HepG2 (cell line): ENCODE data around the gene SNX22. TPM values are rescaled to one million over a fixed set of nuclear protein-coding genes. Genes with fewer than 3 reads are reported as not detected.
A peak's percentile ranks its signal among the peaks of the same experiment; 100 is the strongest.

Experiments
- ATF4 ChIP-seq, 2 experiments: fragments of 450-650 bp in 1 of 2; sonication (generic) in 1 of 2; formaldehyde crosslinking; IDR thresholded peaks; 2 replicates each; pipeline versions ENCODE4 v1.5.0 to v1.8.0; 2020 to 2022; ENCODE audit warnings: mild to moderate bottlenecking in 1 of 2, missing genetic modification reagents in 1 of 2
- ATF5 ChIP-seq: sonication (generic); formaldehyde crosslinking; IDR thresholded peaks from 2 replicates; pipeline ENCODE4 v1.4.0; 2020; ENCODE audit warnings: mild to moderate bottlenecking, low read depth, missing genetic modification reagents
- ELK4 ChIP-seq: sonication (generic); formaldehyde crosslinking; IDR thresholded peaks from 2 replicates; pipeline ENCODE4 v1.9.0; 2021; ENCODE audit warnings: missing genetic modification reagents, borderline replicate concordance
- FOXK1 ChIP-seq: sonication (generic); formaldehyde crosslinking; IDR thresholded peaks from 2 replicates; pipeline ENCODE4 v1.4.0; 2020; ENCODE audit warnings: low read depth, missing genetic modification reagents, borderline replicate concordance
- HIVEP1 ChIP-seq: sonication (generic); formaldehyde crosslinking; IDR thresholded peaks from 2 replicates; pipeline ENCODE4 v1.4.0; 2020; ENCODE audit warnings: mild to moderate bottlenecking, missing genetic modification reagents
- HNRNPUL1 ChIP-seq: fragments of 200-400 bp; formaldehyde crosslinking; IDR thresholded peaks from 2 replicates; pipeline ENCODE4 v1.6.1; 2017; ENCODE audit warnings: low read depth, mild to moderate bottlenecking, low read length, moderate library complexity
- HOXA3 ChIP-seq: sonication (generic); formaldehyde crosslinking; IDR thresholded peaks from 2 replicates; pipeline ENCODE4 v1.5.0; 2020; ENCODE audit warnings: missing genetic modification reagents
- KDM1A ChIP-seq: IDR thresholded peaks from 2 replicates; pipeline ENCODE4 v1.6.1; 2016; ENCODE audit warnings: missing compliant biosample characterization
- MIXL1 ChIP-seq: IDR thresholded peaks from 2 replicates; pipeline ENCODE4 v1.6.1; 2016
- MTA1 ChIP-seq: sonication (generic); formaldehyde crosslinking; IDR thresholded peaks from 2 replicates; pipeline ENCODE4 v1.4.0; 2020; ENCODE audit warnings: missing genetic modification reagents, mild to moderate bottlenecking, borderline replicate concordance
- MYNN ChIP-seq: sonication (generic); formaldehyde crosslinking; IDR thresholded peaks from 2 replicates; pipeline ENCODE4 v1.4.0; 2020; ENCODE audit warnings: mild to moderate bottlenecking, low read depth, missing genetic modification reagents
- NRL ChIP-seq: sonication (generic); formaldehyde crosslinking; IDR thresholded peaks from 2 replicates; pipeline ENCODE4 v1.5.0; 2020; ENCODE audit warnings: missing genetic modification reagents, mild to moderate bottlenecking, moderate library complexity, borderline replicate concordance
- PITX1 ChIP-seq: sonication (generic); formaldehyde crosslinking; IDR thresholded peaks from 2 replicates; pipeline ENCODE4 v1.5.1; 2020; ENCODE audit warnings: mild to moderate bottlenecking, missing genetic modification reagents
- PPARG ChIP-seq: conservative IDR thresholded peaks from 2 replicates; pipeline ENCODE4 v1.6.1; 2016; ENCODE audit warnings: missing biosample characterization, missing genetic modification reagents
- REST ChIP-seq, 2 experiments: IDR thresholded peaks; 2 replicates each; pipeline ENCODE4 v1.6.1; 2011 to 2012; ENCODE audit warnings: low read length in 2 of 2, borderline replicate concordance in 1 of 2, low read depth in 1 of 2, mild to moderate bottlenecking in 1 of 2, moderate library complexity in 1 of 2
- ZBTB7A ChIP-seq: sonication (generic); formaldehyde crosslinking; IDR thresholded peaks from 2 replicates; pipeline ENCODE4 v1.8.0; 2022; ENCODE audit warnings: mild to moderate bottlenecking, missing genetic modification reagents
- ZEB1 ChIP-seq: IDR thresholded peaks from 2 replicates; pipeline ENCODE4 v1.6.1; 2012; ENCODE audit warnings: mild to moderate bottlenecking, low read depth, inconsistent platforms; ENCODE audit not compliant: insufficient replicate concordance
- ZNF20 ChIP-seq: sonication (generic); formaldehyde crosslinking; IDR thresholded peaks from 2 replicates; pipeline ENCODE4 v1.4.0; 2020; ENCODE audit warnings: mild to moderate bottlenecking, moderate library complexity, missing genetic modification reagents
- ZNF253 ChIP-seq: sonication (generic); formaldehyde crosslinking; IDR thresholded peaks from 2 replicates; pipeline ENCODE4 v1.8.0; 2022; ENCODE audit warnings: mild to moderate bottlenecking, missing genetic modification reagents, borderline replicate concordance
- ZNF563 ChIP-seq: sonication (generic); formaldehyde crosslinking; IDR thresholded peaks from 2 replicates; pipeline ENCODE4 v1.8.0; 2022; ENCODE audit warnings: mild to moderate bottlenecking, moderate library complexity, missing genetic modification reagents
- ZNF780A ChIP-seq: sonication (generic); formaldehyde crosslinking; IDR thresholded peaks from 2 replicates; pipeline ENCODE4 v1.8.0; 2022; ENCODE audit warnings: mild to moderate bottlenecking, missing genetic modification reagents, moderate library complexity
- ZNF816 ChIP-seq: sonication (generic); formaldehyde crosslinking; IDR thresholded peaks from 2 replicates; pipeline ENCODE4 v1.8.0; 2022; ENCODE audit warnings: missing genetic modification reagents, mild to moderate bottlenecking, borderline replicate concordance
- polyA plus RNA-seq, 8 experiments: library from polyadenylated mRNA; depleted of rRNA in 3 of 8; stranded (reverse) in 7 of 8; unstranded in 1 of 8; fragments of >200 nt; fragmentation: Illumina TruSeq in 4 of 8; extraction: Trizol in 4 of 8; gene quantifications; 2 replicates each; pipeline versions ENCODE4 v1.2.1 to v1.2.3, GENCODE V29; 2011 to 2016; ENCODE audit warnings: low read depth in 4 of 8, missing spikeins in 1 of 8, mixed read lengths in 1 of 8; ENCODE audit not compliant: insufficient read depth in 1 of 8
- total RNA-seq, 5 experiments: library from RNA; depleted of rRNA; stranded (reverse); fragments of >200 nt; fragmentation: Illumina TruSeq; extraction: Trizol; gene quantifications; 2 replicates each; pipeline ENCODE4 v1.2.3, GENCODE V29; 2016; ENCODE audit warnings: low read depth in 1 of 5

Gene SNX22
- total and polyA plus RNA-seq, 2 of the 13 experiments (the other 11 are each of a cell fraction or from before 2014, with no cell fraction given): 2.3 to 5.5 TPM

- TF ChIP-seq ATF5 (CRISPR knock-in tag): no peak
- peak; percentile 14; the same call in 1 of the 2 replicates for TF ChIP-seq ZNF563 (CRISPR knock-in tag)
- no peak for TF ChIP-seq MTA1
- no peak for TF ChIP-seq ZNF20 (CRISPR knock-in tag)
- TF ChIP-seq HNRNPUL1: no peak
- no peak for TF ChIP-seq ELK4 (CRISPR knock-in tag)
- TF ChIP-seq ZNF816 (CRISPR knock-in tag): no peak
- no peak for TF ChIP-seq ZNF780A (CRISPR knock-in tag)
- TF ChIP-seq PITX1 (CRISPR knock-in tag): no peak
- TF ChIP-seq REST (IDR thresholded peaks at IDR 0.05; ENCODE audit: borderline replicate concordance in 1 of 2, low read depth in 1 of 2, low read length in 2 of 2): no peak
- no peak for TF ChIP-seq ATF4 (CRISPR knock-in tag; IDR thresholded peaks at IDR 0.05)
- TF ChIP-seq HOXA3 (CRISPR knock-in tag): no peak
- no peak; the same call in 1 of the 2 replicates for TF ChIP-seq NRL
- 0 out of 2 replicates have a peak, but pooled peaks have one; percentile 28 for TF ChIP-seq MIXL1 (CRISPR knock-in tag)
- no peak for TF ChIP-seq ZEB1
- no peak for TF ChIP-seq FOXK1 (CRISPR knock-in tag)
- TF ChIP-seq ZBTB7A: peak; percentile 21; the same call in 1 of the 2 replicates
- no peak for TF ChIP-seq ZNF253 (CRISPR knock-in tag)
- TF ChIP-seq KDM1A (CRISPR knock-in tag): no peak
- TF ChIP-seq PPARG (CRISPR knock-in tag): no peak
- no peak for TF ChIP-seq MYNN
- TF ChIP-seq HIVEP1 (CRISPR knock-in tag): peak; percentile 19; the same call in 1 of the 2 replicates
Observed at GRCh38 chr15:64153480-64154367, 2.2 kb downstream of the SNX22 start (continued).
